ACC112 (cell line): Measurements from ENCODE around the gene MMP24OS.
"Not testable (repeated sequence)": the region's sequence is repeated elsewhere in the genome, so short reads cannot be mapped to it uniquely, and the experiment has no call there.

Experiments used
- H2AFZ ChIP-seq: fragments of 200-600 bp; sonication (generic); one replicate; pipeline ENCODE4 v1.6.0; 2017; ENCODE audit warnings: antibody characterized with exemption, low read length; ENCODE audit not compliant: unreplicated experiment
- H3K27ac ChIP-seq: fragments of 200-600 bp; sonication (generic); 2 replicates; pipeline ENCODE4 v1.5.1; 2014; ENCODE audit warnings: low read depth, mild to moderate bottlenecking, antibody characterized with exemption, low read length, moderate library complexity
- H3K27me3 ChIP-seq: fragments of 200-600 bp; sonication (generic); 2 replicates; pipeline ENCODE4 v1.6.1; 2014; ENCODE audit warnings: mild to moderate bottlenecking, antibody characterized with exemption, low read length, moderate library complexity, mixed read lengths; ENCODE audit not compliant: insufficient read depth
- H3K36me3 ChIP-seq: fragments of 200-600 bp; sonication (generic); 2 replicates; pipeline ENCODE4 v1.6.1; 2016; ENCODE audit warnings: mild to moderate bottlenecking, antibody characterized with exemption, low read length, moderate library complexity, mixed read lengths; ENCODE audit not compliant: insufficient read depth
- H3K4me1 ChIP-seq: fragments of 200-600 bp; sonication (generic); one replicate; pipeline ENCODE4 v1.6.1; 2016; ENCODE audit warnings: low read length, mixed read lengths; ENCODE audit not compliant: insufficient read depth, unreplicated experiment, control insufficient read depth
- H3K4me3 ChIP-seq: fragments of 200-600 bp; sonication (generic); 2 replicates; pipeline ENCODE4 v1.5.1; 2014; ENCODE audit warnings: mild to moderate bottlenecking, low read depth, low read length
- H3K79me2 ChIP-seq: fragments of 200-600 bp; sonication (generic); one replicate; pipeline ENCODE4 v1.6.0; 2016; ENCODE audit warnings: low read length; ENCODE audit not compliant: control insufficient read depth, unreplicated experiment, insufficient read depth

The MMP24OS gene

GRCh38 chr20:35262321-35262720, 15.6 kb downstream of the MMP24OS start:
- H3K27me3 ChIP-seq, H3K36me3 ChIP-seq, H3K4me1 ChIP-seq, H2AFZ ChIP-seq, H3K79me2 ChIP-seq, H3K4me3 ChIP-seq, H3K27ac ChIP-seq: not testable (repeated sequence)

DNA sequence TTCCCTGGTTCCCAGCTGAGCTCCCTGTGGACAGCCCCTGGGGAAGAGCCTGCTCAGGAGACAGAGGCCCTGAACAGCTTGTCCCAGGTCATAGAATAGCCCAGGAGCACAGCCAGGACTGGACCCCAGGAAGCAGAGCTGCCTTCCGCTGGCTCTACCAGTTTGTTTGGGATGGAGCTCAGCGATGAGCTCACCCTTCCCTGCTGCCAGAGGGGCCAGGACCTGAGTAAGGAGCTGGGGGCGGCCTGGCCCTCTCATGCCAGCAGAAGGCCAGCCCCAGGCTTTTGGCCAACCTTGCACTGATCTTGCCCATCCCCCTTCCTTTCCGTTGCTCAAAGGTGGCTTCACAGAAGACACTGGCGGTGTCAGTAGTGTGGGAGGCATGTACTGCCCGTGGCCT, 17.5 kb downstream of the MMP24OS start:
- no peak overlapping the region for H2AFZ ChIP-seq
- H3K27me3 ChIP-seq = no peaks in the 10 kb centered on the region
- H3K79me2 ChIP-seq = no peaks in the 10 kb centered on the region
- no peak overlapping the region for H3K4me3 ChIP-seq
- H3K4me1 ChIP-seq = no peaks in the 10 kb centered on the region
- H3K27ac ChIP-seq = no peak overlapping the region
- no peaks in the 10 kb centered on the region for H3K36me3 ChIP-seq

- no peak overlapping the region for H3K27ac ChIP-seq
- no peaks in the 10 kb centered on the region for H3K79me2 ChIP-seq
- no peaks in the 10 kb centered on the region for H3K36me3 ChIP-seq
- no peak overlapping the region for H3K4me3 ChIP-seq
- H3K4me1 ChIP-seq = no peaks in the 10 kb centered on the region
- H2AFZ ChIP-seq = no peak overlapping the region
- H3K27me3 ChIP-seq = no peaks in the 10 kb centered on the region
Observed at GRCh38 chr20:35257175-35257909, 20.6 kb downstream of the MMP24OS start.

GRCh38 chr20:35254448-35254999, 23.4 kb downstream of the MMP24OS start:
- H3K36me3 ChIP-seq = no peaks in the 10 kb centered on the region
- no peaks in the 10 kb centered on the region for H3K27me3 ChIP-seq
- H2AFZ ChIP-seq = no peak overlapping the region
- H3K27ac ChIP-seq = no peak overlapping the region
- no peak overlapping the region for H3K4me3 ChIP-seq
- no peaks in the 10 kb centered on the region for H3K4me1 ChIP-seq
- no peaks in the 10 kb centered on the region for H3K79me2 ChIP-seq

GRCh38 chr20:35253010-35253409, 24.9 kb downstream of the MMP24OS start:
- no peaks in the 10 kb centered on the region for H3K27me3 ChIP-seq
- H3K27ac ChIP-seq = no peak overlapping the region
- no peaks in the 10 kb centered on the region for H3K79me2 ChIP-seq
- H3K4me3 ChIP-seq = no peak overlapping the region
- no peak overlapping the region for H2AFZ ChIP-seq
- no peaks in the 10 kb centered on the region for H3K4me1 ChIP-seq
- H3K36me3 ChIP-seq = no peaks in the 10 kb centered on the region

- not testable (repeated sequence) for H3K36me3 ChIP-seq, H3K79me2 ChIP-seq, H3K4me1 ChIP-seq, H3K27ac ChIP-seq, H3K4me3 ChIP-seq, H3K27me3 ChIP-seq, H2AFZ ChIP-seq
Observed at GRCh38 chr20:35252598-35252997, 25.3 kb downstream of the MMP24OS start.

GRCh38 chr20:35252037-35252461, 25.9 kb downstream of the MMP24OS start:
- no peak overlapping the region for H3K4me3 ChIP-seq
- no peak overlapping the region for H2AFZ ChIP-seq
- no peak overlapping the region for H3K27ac ChIP-seq
- H3K4me1 ChIP-seq = no peaks in the 10 kb centered on the region
- no peaks in the 10 kb centered on the region for H3K27me3 ChIP-seq
- no peaks in the 10 kb centered on the region for H3K79me2 ChIP-seq
- H3K36me3 ChIP-seq = no peaks in the 10 kb centered on the region

DNA sequence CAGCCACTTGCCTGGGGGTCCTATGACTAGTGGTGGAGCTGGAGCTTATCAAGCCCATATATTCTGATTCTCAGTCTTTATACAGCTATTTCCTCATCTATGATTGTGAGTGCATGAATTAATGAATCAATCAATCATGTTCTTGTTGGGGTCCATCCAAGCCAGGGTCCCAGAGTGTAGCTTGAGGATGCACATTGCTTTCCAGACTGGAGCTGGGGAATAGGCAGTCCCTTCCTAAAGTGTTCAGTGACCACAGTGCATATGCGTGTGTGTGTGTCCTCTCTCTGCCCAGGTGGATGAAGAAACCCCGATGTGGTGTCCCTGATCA, 26.3 kb downstream of the MMP24OS start:
- H3K27me3 ChIP-seq = no peaks in the 10 kb centered on the region
- no peaks in the 10 kb centered on the region for H3K4me1 ChIP-seq
- H3K79me2 ChIP-seq = no peaks in the 10 kb centered on the region
- no peak overlapping the region for H2AFZ ChIP-seq
- no peaks in the 10 kb centered on the region for H3K36me3 ChIP-seq
- no peak overlapping the region for H3K27ac ChIP-seq
- H3K4me3 ChIP-seq = no peak overlapping the region

- H3K4me3 ChIP-seq = no peak overlapping the region
- H2AFZ ChIP-seq = no peak overlapping the region
- no peaks in the 10 kb centered on the region for H3K36me3 ChIP-seq
- H3K27me3 ChIP-seq = no peaks in the 10 kb centered on the region
- H3K79me2 ChIP-seq = no peaks in the 10 kb centered on the region
- no peak overlapping the region for H3K27ac ChIP-seq
- H3K4me1 ChIP-seq = no peaks in the 10 kb centered on the region
Observed at GRCh38 chr20:35248641-35249475, 29.1 kb downstream of the MMP24OS start.

GRCh38 chr20:35246723-35247122, 31.2 kb downstream of the MMP24OS start:
- Histone ChIP-seq H3K4me3 (no peak overlapping the region), H3K27me3 (no peaks in the 10 kb centered on the region), H2AFZ (no peak overlapping the region), H3K79me2 (no peaks in the 10 kb centered on the region), H3K4me1 (no peaks in the 10 kb centered on the region), H3K27ac (no peak overlapping the region), H3K36me3 (no peaks in the 10 kb centered on the region)

DNA sequence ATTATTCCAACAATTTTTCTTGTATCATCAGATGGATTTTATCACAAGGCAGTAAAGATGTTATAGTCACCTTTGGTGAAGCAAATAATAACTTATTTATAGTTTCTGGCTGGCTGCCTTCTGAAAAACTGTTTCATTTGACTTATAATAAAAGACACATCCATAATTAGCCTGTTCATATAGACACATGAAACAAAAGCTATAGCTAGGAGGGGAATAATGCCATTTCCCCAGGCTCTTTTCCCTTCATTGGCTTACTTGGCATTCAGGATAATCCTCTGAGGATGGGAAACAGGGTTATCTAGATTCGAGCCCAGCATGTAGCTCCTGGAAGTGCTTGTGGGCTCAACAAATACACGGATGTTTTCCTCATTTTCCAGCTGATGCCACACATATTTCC, 33.9 kb downstream of the MMP24OS start:
- H3K27ac ChIP-seq = no peak overlapping the region
- no peaks in the 10 kb centered on the region for H3K27me3 ChIP-seq
- no peak overlapping the region for H3K4me3 ChIP-seq

More for the DNA sequence above, 33.9 kb downstream of the MMP24OS start:
- no peaks in the 10 kb centered on the region for H3K79me2 ChIP-seq
- no peak overlapping the region for H2AFZ ChIP-seq
- H3K4me1 ChIP-seq = no peaks in the 10 kb centered on the region
- no peaks in the 10 kb centered on the region for H3K36me3 ChIP-seq
